Measurements from ENCODE around the gene PDHX. TPM values are rescaled to one million over a fixed set of nuclear protein-coding genes. Genes with fewer than 3 reads are reported as not detected.

The PDHX gene
- total RNA-seq, 1 experiment from 2014 or later = 43.4 TPM

DNA sequence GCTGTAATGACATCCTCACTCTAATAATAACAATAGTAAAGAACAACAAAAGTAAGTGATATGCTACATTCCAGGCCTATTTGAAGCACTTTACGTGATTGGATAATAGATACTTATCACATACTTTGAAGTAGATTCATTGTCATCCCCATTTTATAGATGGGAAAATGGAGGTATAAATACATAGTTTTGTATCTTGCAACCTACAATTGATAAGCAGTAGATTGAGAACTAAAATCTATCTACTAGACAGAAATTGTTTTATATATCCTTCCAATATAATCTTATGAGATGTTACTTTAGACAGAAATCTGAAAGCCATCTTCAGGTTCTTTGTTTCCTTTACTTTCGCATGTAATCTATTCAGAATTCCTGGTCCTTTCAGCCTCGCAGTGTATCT, 118.0 kb downstream of the PDHX start (continued):
- no peak for TF ChIP-seq FOXJ3 (CRISPR knock-in tag; IDR thresholded peaks at IDR 0.05; ENCODE audit: borderline replicate concordance)
- TF ChIP-seq E2F4 (CRISPR knock-in tag; IDR thresholded peaks at IDR 0.05; ENCODE audit: borderline replicate concordance, low read depth) = no peak
- TF ChIP-seq, protein P1, sequence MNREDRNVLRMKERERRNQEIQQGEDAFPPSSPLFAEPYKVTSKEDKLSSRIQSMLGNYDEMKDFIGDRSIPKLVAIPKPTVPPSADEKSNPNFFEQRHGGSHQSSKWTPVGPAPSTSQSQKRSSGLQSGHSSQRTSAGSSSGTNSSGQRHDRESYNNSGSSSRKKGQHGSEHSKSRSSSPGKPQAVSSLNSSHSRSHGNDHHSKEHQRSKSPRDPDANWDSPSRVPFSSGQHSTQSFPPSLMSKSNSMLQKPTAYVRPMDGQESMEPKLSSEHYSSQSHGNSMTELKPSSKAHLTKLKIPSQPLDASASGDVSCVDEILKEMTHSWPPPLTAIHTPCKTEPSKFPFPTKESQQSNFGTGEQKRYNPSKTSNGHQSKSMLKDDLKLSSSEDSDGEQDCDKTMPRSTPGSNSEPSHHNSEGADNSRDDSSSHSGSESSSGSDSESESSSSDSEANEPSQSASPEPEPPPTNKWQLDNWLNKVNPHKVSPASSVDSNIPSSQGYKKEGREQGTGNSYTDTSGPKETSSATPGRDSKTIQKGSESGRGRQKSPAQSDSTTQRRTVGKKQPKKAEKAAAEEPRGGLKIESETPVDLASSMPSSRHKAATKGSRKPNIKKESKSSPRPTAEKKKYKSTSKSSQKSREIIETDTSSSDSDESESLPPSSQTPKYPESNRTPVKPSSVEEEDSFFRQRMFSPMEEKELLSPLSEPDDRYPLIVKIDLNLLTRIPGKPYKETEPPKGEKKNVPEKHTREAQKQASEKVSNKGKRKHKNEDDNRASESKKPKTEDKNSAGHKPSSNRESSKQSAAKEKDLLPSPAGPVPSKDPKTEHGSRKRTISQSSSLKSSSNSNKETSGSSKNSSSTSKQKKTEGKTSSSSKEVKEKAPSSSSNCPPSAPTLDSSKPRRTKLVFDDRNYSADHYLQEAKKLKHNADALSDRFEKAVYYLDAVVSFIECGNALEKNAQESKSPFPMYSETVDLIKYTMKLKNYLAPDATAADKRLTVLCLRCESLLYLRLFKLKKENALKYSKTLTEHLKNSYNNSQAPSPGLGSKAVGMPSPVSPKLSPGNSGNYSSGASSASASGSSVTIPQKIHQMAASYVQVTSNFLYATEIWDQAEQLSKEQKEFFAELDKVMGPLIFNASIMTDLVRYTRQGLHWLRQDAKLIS (CRISPR knock-in tag; IDR thresholded peaks at IDR 0.05; ENCODE audit: borderline replicate concordance) = no peak
- TF ChIP-seq, protein P2, sequence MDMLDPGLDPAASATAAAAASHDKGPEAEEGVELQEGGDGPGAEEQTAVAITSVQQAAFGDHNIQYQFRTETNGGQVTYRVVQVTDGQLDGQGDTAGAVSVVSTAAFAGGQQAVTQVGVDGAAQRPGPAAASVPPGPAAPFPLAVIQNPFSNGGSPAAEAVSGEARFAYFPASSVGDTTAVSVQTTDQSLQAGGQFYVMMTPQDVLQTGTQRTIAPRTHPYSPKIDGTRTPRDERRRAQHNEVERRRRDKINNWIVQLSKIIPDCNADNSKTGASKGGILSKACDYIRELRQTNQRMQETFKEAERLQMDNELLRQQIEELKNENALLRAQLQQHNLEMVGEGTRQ (CRISPR knock-in tag; IDR thresholded peaks at IDR 0.05) = no peak
- no peak for TF ChIP-seq ZNF317 (CRISPR knock-in tag; IDR thresholded peaks at IDR 0.05; ENCODE audit: borderline replicate concordance, low read depth)
- TF ChIP-seq, protein P3, sequence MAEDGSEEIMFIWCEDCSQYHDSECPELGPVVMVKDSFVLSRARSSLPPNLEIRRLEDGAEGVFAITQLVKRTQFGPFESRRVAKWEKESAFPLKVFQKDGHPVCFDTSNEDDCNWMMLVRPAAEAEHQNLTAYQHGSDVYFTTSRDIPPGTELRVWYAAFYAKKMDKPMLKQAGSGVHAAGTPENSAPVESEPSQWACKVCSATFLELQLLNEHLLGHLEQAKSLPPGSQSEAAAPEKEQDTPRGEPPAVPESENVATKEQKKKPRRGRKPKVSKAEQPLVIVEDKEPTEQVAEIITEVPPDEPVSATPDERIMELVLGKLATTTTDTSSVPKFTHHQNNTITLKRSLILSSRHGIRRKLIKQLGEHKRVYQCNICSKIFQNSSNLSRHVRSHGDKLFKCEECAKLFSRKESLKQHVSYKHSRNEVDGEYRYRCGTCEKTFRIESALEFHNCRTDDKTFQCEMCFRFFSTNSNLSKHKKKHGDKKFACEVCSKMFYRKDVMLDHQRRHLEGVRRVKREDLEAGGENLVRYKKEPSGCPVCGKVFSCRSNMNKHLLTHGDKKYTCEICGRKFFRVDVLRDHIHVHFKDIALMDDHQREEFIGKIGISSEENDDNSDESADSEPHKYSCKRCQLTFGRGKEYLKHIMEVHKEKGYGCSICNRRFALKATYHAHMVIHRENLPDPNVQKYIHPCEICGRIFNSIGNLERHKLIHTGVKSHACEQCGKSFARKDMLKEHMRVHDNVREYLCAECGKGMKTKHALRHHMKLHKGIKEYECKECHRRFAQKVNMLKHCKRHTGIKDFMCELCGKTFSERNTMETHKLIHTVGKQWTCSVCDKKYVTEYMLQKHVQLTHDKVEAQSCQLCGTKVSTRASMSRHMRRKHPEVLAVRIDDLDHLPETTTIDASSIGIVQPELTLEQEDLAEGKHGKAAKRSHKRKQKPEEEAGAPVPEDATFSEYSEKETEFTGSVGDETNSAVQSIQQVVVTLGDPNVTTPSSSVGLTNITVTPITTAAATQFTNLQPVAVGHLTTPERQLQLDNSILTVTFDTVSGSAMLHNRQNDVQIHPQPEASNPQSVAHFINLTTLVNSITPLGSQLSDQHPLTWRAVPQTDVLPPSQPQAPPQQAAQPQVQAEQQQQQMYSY (CRISPR knock-in tag; IDR thresholded peaks at IDR 0.05) = no peak
- TF ChIP-seq ZNF263 (CRISPR knock-in tag; IDR thresholded peaks at IDR 0.05; ENCODE audit: low read depth) = no peak
- no peak for TF ChIP-seq NR3C1 (CRISPR knock-in tag; conservative IDR thresholded peaks at IDR 0.05; ENCODE audit: low read depth)

GRCh38 chr11:35035894-35036408, 119.5 kb downstream of the PDHX start:
- no peaks in the 10 kb centered on the region; the same call in 1 of the 2 replicates for H3K9me3 Mint-ChIP-seq
- H3K36me3 Mint-ChIP-seq = no peaks in the 10 kb centered on the region
- H3K4me3 Mint-ChIP-seq = no peak overlapping the region
- ChIA-PET CTCF (no interaction called here), POLR2A (no interaction called here)
- DNase-seq (ENCODE audit: low spot score) (no peak), ATAC-seq (no peak)
- peaks cover 3% of the 10 kb centered on the region; the same call in 1 of the 2 replicates for H3K27me3 Mint-ChIP-seq (ENCODE audit: low read depth)
- peaks cover 5% of the 10 kb centered on the region; the same call in 1 of the 2 replicates for H3K4me1 Mint-ChIP-seq
- no peak overlapping the region for H3K27ac Mint-ChIP-seq
- no peak for TF ChIP-seq NFYB (CRISPR knock-in tag; conservative IDR thresholded peaks at IDR 0.05; ENCODE audit: low read depth)

- Mint-ChIP-seq H3K27ac (no peak overlapping the region), H3K27me3 (ENCODE audit: low read depth) (peaks cover 3% of the 10 kb centered on the region; the same call in 1 of the 2 replicates), H3K4me3 (no peak overlapping the region), H3K36me3 (no peaks in the 10 kb centered on the region), H3K4me1 (peaks cover 5% of the 10 kb centered on the region; the same call in 1 of the 2 replicates), H3K9me3 (no peaks in the 10 kb centered on the region; the same call in 1 of the 2 replicates)
- ChIA-PET POLR2A (no interaction called here), CTCF (no interaction called here)
- DNase-seq (ENCODE audit: low spot score) (no peak), ATAC-seq (no peak)
- TF ChIP-seq MYBL2 (CRISPR knock-in tag; IDR thresholded peaks at IDR 0.05) (no peak), ATF1 (CRISPR knock-in tag; IDR thresholded peaks at IDR 0.05) (no peak), ZNF219 (CRISPR knock-in tag; IDR thresholded peaks at IDR 0.05; ENCODE audit: borderline replicate concordance) (no peak), ZNF232 (CRISPR knock-in tag; IDR thresholded peaks at IDR 0.05) (no peak), ESRRA (CRISPR knock-in tag; IDR thresholded peaks at IDR 0.05; ENCODE audit: borderline replicate concordance) (no peak), ZNF281 (CRISPR knock-in tag; IDR thresholded peaks at IDR 0.05) (no peak), NFE2L1 (CRISPR knock-in tag; IDR thresholded peaks at IDR 0.05) (no peak)
- TF ChIP-seq, protein P4, sequence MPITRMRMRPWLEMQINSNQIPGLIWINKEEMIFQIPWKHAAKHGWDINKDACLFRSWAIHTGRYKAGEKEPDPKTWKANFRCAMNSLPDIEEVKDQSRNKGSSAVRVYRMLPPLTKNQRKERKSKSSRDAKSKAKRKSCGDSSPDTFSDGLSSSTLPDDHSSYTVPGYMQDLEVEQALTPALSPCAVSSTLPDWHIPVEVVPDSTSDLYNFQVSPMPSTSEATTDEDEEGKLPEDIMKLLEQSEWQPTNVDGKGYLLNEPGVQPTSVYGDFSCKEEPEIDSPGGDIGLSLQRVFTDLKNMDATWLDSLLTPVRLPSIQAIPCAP (CRISPR knock-in tag; IDR thresholded peaks at IDR 0.05) = no peak
- TF ChIP-seq, protein P5, sequence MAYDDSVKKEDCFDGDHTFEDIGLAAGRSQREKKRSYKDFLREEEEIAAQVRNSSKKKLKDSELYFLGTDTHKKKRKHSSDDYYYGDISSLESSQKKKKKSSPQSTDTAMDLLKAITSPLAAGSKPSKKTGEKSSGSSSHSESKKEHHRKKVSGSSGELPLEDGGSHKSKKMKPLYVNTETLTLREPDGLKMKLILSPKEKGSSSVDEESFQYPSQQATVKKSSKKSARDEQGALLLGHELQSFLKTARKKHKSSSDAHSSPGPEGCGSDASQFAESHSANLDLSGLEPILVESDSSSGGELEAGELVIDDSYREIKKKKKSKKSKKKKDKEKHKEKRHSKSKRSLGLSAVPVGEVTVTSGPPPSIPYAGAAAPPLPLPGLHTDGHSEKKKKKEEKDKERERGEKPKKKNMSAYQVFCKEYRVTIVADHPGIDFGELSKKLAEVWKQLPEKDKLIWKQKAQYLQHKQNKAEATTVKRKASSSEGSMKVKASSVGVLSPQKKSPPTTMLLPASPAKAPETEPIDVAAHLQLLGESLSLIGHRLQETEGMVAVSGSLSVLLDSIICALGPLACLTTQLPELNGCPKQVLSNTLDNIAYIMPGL (CRISPR knock-in tag; IDR thresholded peaks at IDR 0.05) = no peak
Measured at GRCh38 chr11:35036639-35037038, 120.2 kb downstream of the PDHX start.
